ENCODE measurements around the gene ALAS1. TPM values are rescaled to one million over a fixed set of nuclear protein-coding genes. Genes with fewer than 3 reads are reported as not detected.
A peak's percentile ranks its signal among the peaks of the same experiment; 100 is the strongest.

ALAS1 gene
- total and polyA plus RNA-seq, 2 donors (not counting 1 experiment from before 2014, with no cell fraction given): 26.1 to 30.2 TPM

GRCh38 chr3:52218026-52218425 is 20.1 kb downstream of the ALAS1 start:
- CTCF ChIA-PET: interaction anchor here (2.6 to 12.3 kb wide), 5 partner anchors 17 to 121 kb away, joined by 7 to 265 read pairs (median 177); partner anchors contain the start of genes GLYCTK, PPM1M, TWF2 and WDR82
- no peaks in the 10 kb centered on the region for H3K9me3 Mint-ChIP-seq (ENCODE audit: insufficient read depth)
- no peaks in the 10 kb centered on the region for H3K9me3 ChIP-seq (ENCODE audit: control extremely low read depth in 1 of 3, control insufficient read depth in 2 of 3, insufficient read depth in 1 of 3, low read length in 2 of 3)
- no peak overlapping the region for H2AFZ ChIP-seq (ENCODE audit: insufficient read depth, low read depth, low read length, poor library complexity, severe bottlenecking)
- peaks cover 55% of the 10 kb centered on the region for H3K4me1 Mint-ChIP-seq
- intact Hi-C loops (cut with micrococcal nuclease): no loop called here
- H3K79me2 ChIP-seq (ENCODE audit: control insufficient read depth, insufficient read depth, low read length): peaks cover 50% of the 10 kb centered on the region
- no peak overlapping the region for H3K4me3 Mint-ChIP-seq
- H3K9ac ChIP-seq (ENCODE audit: low read length): no peak overlapping the region
- DNase-seq (peak; percentile 19), ATAC-seq (ENCODE audit: low read depth) (no peak)
- peak overlapping the region; percentile 26 for H3K27ac Mint-ChIP-seq
- no peak for TF ChIP-seq CTCF (IDR thresholded peaks at IDR 0.05)
- no peak for TF ChIP-seq EZH2 (IDR thresholded peaks at IDR 0.05; ENCODE audit: borderline replicate concordance, insufficient read depth, low read depth, low read length, poor library complexity, severe bottlenecking)
- peaks cover 48 to 67% of the 10 kb centered on the region in 2 donors for H3K4me1 ChIP-seq (ENCODE audit: control insufficient read depth in 2 of 2, insufficient read depth in 2 of 2, low read length in 2 of 2)
- H3K4me3 ChIP-seq (ENCODE audit: control extremely low read depth in 1 of 5, extremely low read depth in 1 of 5, insufficient read depth in 1 of 5, low read depth in 2 of 5, low read length in 4 of 5): no peak overlapping the region
- peaks cover 34% of the 10 kb centered on the region for H4K20me1 ChIP-seq (ENCODE audit: control insufficient read depth, insufficient read depth, low read length, poor library complexity, severe bottlenecking)
- peak overlapping the region; percentile 10 to 12 for H3K27ac ChIP-seq (ENCODE audit: low read length in 2 of 2)
- peak overlapping the region; percentile 58 for H3K4me2 ChIP-seq (replicated peaks; ENCODE audit: low read depth, low read length, poor library complexity, severe bottlenecking)
- 83% methylated on average over 1 of the region's 3 CpGs for WGBS (ENCODE audit: insufficient coverage)
- no peaks in the 10 kb centered on the region for H3K27me3 ChIP-seq (replicated peaks in 1 of 4; ENCODE audit: control extremely low read depth in 1 of 4, control insufficient read depth in 3 of 4, insufficient read depth in 4 of 4, low read length in 3 of 4)
- peaks cover 1 to 74% of the 10 kb centered on the region in 2 experiments for H3K36me3 ChIP-seq (replicated peaks in 1 of 2; ENCODE audit: control extremely low read depth in 1 of 2, control insufficient read depth in 1 of 2, extremely low read depth in 1 of 2, insufficient read depth in 2 of 2, low read length in 1 of 2)
- POLR2A ChIA-PET: no interaction called here
- no peaks in the 10 kb centered on the region for H3K27me3 Mint-ChIP-seq

- H2AFZ ChIP-seq (ENCODE audit: insufficient read depth, low read depth, low read length, poor library complexity, severe bottlenecking): no peak overlapping the region
- Mint-ChIP-seq H3K27me3 (no peaks in the 10 kb centered on the region), H3K27ac (peak overlapping the region; percentile 37), H3K4me3 (peak overlapping the region; percentile 41), H3K4me1 (peaks cover 59% of the 10 kb centered on the region), H3K9me3 (ENCODE audit: insufficient read depth) (no peaks in the 10 kb centered on the region)
- peaks cover 1 to 74% of the 10 kb centered on the region in 2 experiments for H3K36me3 ChIP-seq (replicated peaks in 1 of 2; ENCODE audit: control extremely low read depth in 1 of 2, control insufficient read depth in 1 of 2, extremely low read depth in 1 of 2, insufficient read depth in 2 of 2, low read length in 1 of 2)
- H3K27ac ChIP-seq (ENCODE audit: low read length in 2 of 2): peak overlapping the region in 1 of 2 donors; percentile 57
- no peaks in the 10 kb centered on the region for H3K9me3 ChIP-seq (ENCODE audit: control extremely low read depth in 1 of 3, control insufficient read depth in 2 of 3, insufficient read depth in 1 of 3, low read length in 2 of 3)
- H3K9ac ChIP-seq (ENCODE audit: low read length): no peak overlapping the region
- POLR2A ChIA-PET: no interaction called here
- ATAC-seq (ENCODE audit: low read depth): no peak
- peak; percentile 24 for DNase-seq
- no peak for TF ChIP-seq CTCF (IDR thresholded peaks at IDR 0.05)
- no peak for TF ChIP-seq EZH2 (IDR thresholded peaks at IDR 0.05; ENCODE audit: borderline replicate concordance, insufficient read depth, low read depth, low read length, poor library complexity, severe bottlenecking)
- H3K4me3 ChIP-seq (ENCODE audit: control extremely low read depth in 1 of 5, extremely low read depth in 1 of 5, insufficient read depth in 1 of 5, low read depth in 2 of 5, low read length in 4 of 5): no peak overlapping the region
- H3K27me3 ChIP-seq (replicated peaks in 1 of 4; ENCODE audit: control extremely low read depth in 1 of 4, control insufficient read depth in 3 of 4, insufficient read depth in 4 of 4, low read length in 3 of 4): no peaks in the 10 kb centered on the region
- intact Hi-C loops (cut with micrococcal nuclease): no loop called here
- H4K20me1 ChIP-seq (ENCODE audit: control insufficient read depth, insufficient read depth, low read length, poor library complexity, severe bottlenecking): peaks cover 34% of the 10 kb centered on the region
- H3K4me2 ChIP-seq (replicated peaks; ENCODE audit: low read depth, low read length, poor library complexity, severe bottlenecking): peak overlapping the region; percentile 58
- peaks cover 54% of the 10 kb centered on the region for H3K79me2 ChIP-seq (ENCODE audit: control insufficient read depth, insufficient read depth, low read length)
- peaks cover 51 to 71% of the 10 kb centered on the region in 2 donors for H3K4me1 ChIP-seq (ENCODE audit: control insufficient read depth in 2 of 2, insufficient read depth in 2 of 2, low read length in 2 of 2)
- WGBS (ENCODE audit: insufficient coverage): 65% methylated on average over 10 of the region's 12 CpGs
- CTCF ChIA-PET: interaction anchor here (2.6 to 12.3 kb wide), 6 partner anchors 7 to 120 kb away, joined by 7 to 265 read pairs (median 106); partner anchors contain the start of genes GLYCTK, PPM1M, TWF2 and WDR82
These were observed 20.5 kb downstream of the ALAS1 start for GRCh38 chr3:52218454-52218853.

Data from B cell (primary cell).